Prostate gland (tissue), 2 donors: ENCODE results near the gene SLC9C1. TPM values are rescaled to one million over a fixed set of nuclear protein-coding genes. Genes with fewer than 3 reads are reported as not detected.
A peak's percentile ranks its signal among the peaks of the same experiment; 100 is the strongest.

Experiments
- DNase-seq: peaks from one replicate; pipeline ENCODE4 v3.0.0-alpha.2; 2019; ENCODE audit warnings: low spot score
- H3K27ac ChIP-seq, 2 donors: fragments of 200-600 bp; sonication (generic); 2 replicates each; pipeline ENCODE4 v1.5.1; 2017 to 2019
- H3K27me3 ChIP-seq: fragments of 200-600 bp; sonication (generic); replicated peaks from 2 replicates; pipeline ENCODE4 v1.5.1; 2019; ENCODE audit not compliant: insufficient read depth
- H3K36me3 ChIP-seq, 2 donors: fragments of 200-600 bp; sonication (generic); 1 replicate in 1 of 2; 2 replicates in 1 of 2; pipeline versions ENCODE4 v1.5.1 to v1.8.1; 2017 to 2019
- H3K4me1 ChIP-seq: fragments of 200-600 bp; sonication (generic); replicated peaks from 2 replicates; pipeline ENCODE4 v1.5.1; 2019
- H3K4me3 ChIP-seq, 2 donors: fragments of 200-600 bp; sonication (generic); 2 replicates each; pipeline ENCODE4 v1.5.1; 2017 to 2019
- H3K9me3 ChIP-seq: fragments of 200-600 bp; sonication (generic); 2 replicates; pipeline ENCODE4 v1.5.1; 2017
- POLR2A ChIP-seq: fragments of 450-650 bp; IDR thresholded peaks from one replicate; pipeline ENCODE4 v1.6.1; 2016; ENCODE audit warnings: antibody characterized with exemption, mild to moderate bottlenecking
- POLR2AphosphoS5 ChIP-seq: sonication (generic); formaldehyde crosslinking; IDR thresholded peaks from one replicate; pipeline ENCODE4 v1.6.1; 2017; ENCODE audit warnings: antibody characterized with exemption
- WGBS: methylation state at CpG from one replicate; pipeline ENCODE4 v1.1.5; 2018; 5-methylcytosine and 5-hydroxymethylcytosine counted together
- intact Hi-C: fragments of 100-400 bp; cut with DNase I; formaldehyde crosslinking; loops from one replicate; pipeline ENCODE4 v1.14.2; 2022
- total RNA-seq, 2 donors: library from RNA; depleted of rRNA; stranded (reverse); fragments of >200 nt; gene quantifications; one replicate each; pipeline ENCODE4 v1.1.0, GENCODE V29; 2016
- TF ChIP-seq, protein P1 (sequence below), 4 experiments: fragments of 200-600 bp in 2 of 4; fragments of 450-650 bp in 2 of 4; sonication (generic) in 2 of 4; IDR thresholded peaks; 1 replicate in 3 of 4; 2 replicates in 1 of 4; pipeline ENCODE4 v1.5.1; 2016 to 2019; ENCODE audit warnings: antibody characterized with exemption in 4 of 4, mild to moderate bottlenecking in 2 of 4, moderate library complexity in 2 of 4

SLC9C1 gene
- total RNA-seq, 2 donors from 2014 or later, result 0.91 TPM; not detected in 1

- 87% methylated on average over 6 of the region's 6 CpGs for WGBS
- H3K27me3 ChIP-seq, result no peaks in the 10 kb centered on the region
- H3K4me3 ChIP-seq, result no peak overlapping the region
- intact Hi-C loops, result loop anchor here (10.0 kb wide), 1 partner anchor 419 kb away; no protein-coding TSS in a partner anchor
- DNase-seq, result no peak
- no peaks in the 10 kb centered on the region for H3K36me3 ChIP-seq
- no peaks in the 10 kb centered on the region for H3K9me3 ChIP-seq
- no peaks in the 10 kb centered on the region for H3K4me1 ChIP-seq
- no peak overlapping the region for H3K27ac ChIP-seq
- TF ChIP-seq POLR2AphosphoS5 (no peak), POLR2A (no peak)
Observed at GRCh38 chr3:112115806-112116383, 178.1 kb downstream of the SLC9C1 start.

DNA sequence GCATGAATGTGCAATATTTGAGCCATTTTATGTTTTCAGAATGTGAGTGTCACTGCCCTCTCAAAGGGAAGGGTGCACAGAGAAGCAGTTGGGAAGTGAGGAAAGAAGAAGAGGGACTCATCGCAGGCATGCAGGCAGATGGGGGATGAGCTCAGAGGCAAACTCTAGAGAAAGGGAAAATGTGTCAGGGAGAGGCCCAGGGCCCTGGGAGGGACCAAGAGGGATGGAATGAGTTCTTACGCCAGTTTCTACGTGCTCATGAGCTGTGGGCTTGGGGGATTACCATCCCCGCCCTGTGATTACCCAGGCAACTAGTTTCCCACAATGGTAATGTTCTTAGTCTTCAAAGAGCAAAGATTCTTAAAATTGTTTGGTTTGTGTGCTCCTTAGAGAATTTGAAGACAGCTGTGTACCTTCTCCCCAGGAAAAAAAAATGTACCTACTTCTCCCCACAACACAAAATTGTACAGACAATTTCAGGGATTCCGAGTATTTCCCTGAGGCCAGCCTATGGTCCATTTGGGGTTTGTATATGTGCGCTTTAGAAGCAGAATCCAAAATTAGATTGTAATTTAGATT, 178.8 kb downstream of the SLC9C1 start:
- intact Hi-C loops, result loop anchor here (10.0 kb wide), 1 partner anchor 420 kb away; no protein-coding TSS in a partner anchor
- TF ChIP-seq, protein P1, sequence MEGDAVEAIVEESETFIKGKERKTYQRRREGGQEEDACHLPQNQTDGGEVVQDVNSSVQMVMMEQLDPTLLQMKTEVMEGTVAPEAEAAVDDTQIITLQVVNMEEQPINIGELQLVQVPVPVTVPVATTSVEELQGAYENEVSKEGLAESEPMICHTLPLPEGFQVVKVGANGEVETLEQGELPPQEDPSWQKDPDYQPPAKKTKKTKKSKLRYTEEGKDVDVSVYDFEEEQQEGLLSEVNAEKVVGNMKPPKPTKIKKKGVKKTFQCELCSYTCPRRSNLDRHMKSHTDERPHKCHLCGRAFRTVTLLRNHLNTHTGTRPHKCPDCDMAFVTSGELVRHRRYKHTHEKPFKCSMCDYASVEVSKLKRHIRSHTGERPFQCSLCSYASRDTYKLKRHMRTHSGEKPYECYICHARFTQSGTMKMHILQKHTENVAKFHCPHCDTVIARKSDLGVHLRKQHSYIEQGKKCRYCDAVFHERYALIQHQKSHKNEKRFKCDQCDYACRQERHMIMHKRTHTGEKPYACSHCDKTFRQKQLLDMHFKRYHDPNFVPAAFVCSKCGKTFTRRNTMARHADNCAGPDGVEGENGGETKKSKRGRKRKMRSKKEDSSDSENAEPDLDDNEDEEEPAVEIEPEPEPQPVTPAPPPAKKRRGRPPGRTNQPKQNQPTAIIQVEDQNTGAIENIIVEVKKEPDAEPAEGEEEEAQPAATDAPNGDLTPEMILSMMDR (IDR thresholded peaks at IDR 0.05), result no peak
- TF ChIP-seq POLR2AphosphoS5 (no peak), POLR2A (no peak)
- Histone ChIP-seq H3K9me3 (no peaks in the 10 kb centered on the region), H3K27me3 (no peaks in the 10 kb centered on the region), H3K27ac (no peak overlapping the region), H3K4me1 (no peaks in the 10 kb centered on the region), H3K4me3 (no peak overlapping the region), H3K36me3 (no peaks in the 10 kb centered on the region)
- no peak for DNase-seq
- 91% methylated on average over 6 of the region's 6 CpGs for WGBS

- Histone ChIP-seq H3K27ac (no peak overlapping the region), H3K9me3 (no peaks in the 10 kb centered on the region), H3K36me3 (no peaks in the 10 kb centered on the region), H3K27me3 (no peaks in the 10 kb centered on the region), H3K4me3 (no peak overlapping the region), H3K4me1 (no peaks in the 10 kb centered on the region)
- TF ChIP-seq POLR2A (no peak), POLR2AphosphoS5 (no peak)
- TF ChIP-seq, protein P1 (IDR thresholded peaks at IDR 0.05), result no peak
- WGBS, result 97% methylated on average over 6 of the region's 6 CpGs
- intact Hi-C loops, result loop anchor here (10.0 kb wide), 1 partner anchor 420 kb away; no protein-coding TSS in a partner anchor
- DNase-seq, result no peak
Observed at GRCh38 chr3:112114576-112115160, 179.3 kb downstream of the SLC9C1 start.

GRCh38 chr3:112111785-112112402, 182.1 kb downstream of the SLC9C1 start:
- Histone ChIP-seq H3K27me3 (no peaks in the 10 kb centered on the region), H3K36me3 (no peaks in the 10 kb centered on the region), H3K4me1 (no peaks in the 10 kb centered on the region), H3K27ac (no peak overlapping the region), H3K4me3 (no peak overlapping the region), H3K9me3 (no peaks in the 10 kb centered on the region)
- TF ChIP-seq, protein P1 (IDR thresholded peaks at IDR 0.05), result peak in 3 of 4 experiments; percentile 48 to 67 (median 64)
- TF ChIP-seq POLR2AphosphoS5 (peak; percentile 72), POLR2A (no peak)
- intact Hi-C loops, result loop anchor here (10.0 kb wide), 1 partner anchor 423 kb away; no protein-coding TSS in a partner anchor
- peak; percentile 66 for DNase-seq
- 22% methylated on average over 3 of the region's 3 CpGs for WGBS

- Histone ChIP-seq H3K27ac (peak overlapping the region; percentile 21 to 37), H3K4me1 (no peaks in the 10 kb centered on the region), H3K9me3 (no peaks in the 10 kb centered on the region), H3K36me3 (no peaks in the 10 kb centered on the region), H3K4me3 (no peak overlapping the region), H3K27me3 (no peaks in the 10 kb centered on the region)
- WGBS, result 35% methylated on average over 5 of the region's 5 CpGs
- intact Hi-C loops, result no loop called here
- TF ChIP-seq, protein P1 (IDR thresholded peaks at IDR 0.05), result no peak
- no peak for TF ChIP-seq POLR2A
- TF ChIP-seq POLR2AphosphoS5, result peak; percentile 74
- no peak for DNase-seq
Observed at GRCh38 chr3:112109322-112109721, 184.7 kb downstream of the SLC9C1 start.
